HG03108 (cell line): Measurements from ENCODE around the gene NECTIN4.

ENCODE experiments used
- ATAC-seq: cut with Tn5 transposase; IDR thresholded peaks from one replicate; pipeline ENCODE4 v1.9.1; 2021; ENCODE audit warnings: moderate library complexity; ENCODE audit not compliant: unreplicated experiment

Gene NECTIN4

GRCh38 chr1:161083748-161084596 is 5.4 kb downstream of the NECTIN4 start:
- no peak for ATAC-seq

GRCh38 chr1:161082996-161083747 is 6.2 kb downstream of the NECTIN4 start:
- ATAC-seq = no peak

- no peak for ATAC-seq
Measured at GRCh38 chr1:161082483-161082882, 6.9 kb downstream of the NECTIN4 start.

- ATAC-seq = no peak
Measured at GRCh38 chr1:161081519-161081918, 7.8 kb downstream of the NECTIN4 start.

GRCh38 chr1:161080441-161081405 is 8.6 kb downstream of the NECTIN4 start:
- ATAC-seq = no peak

GRCh38 chr1:161079436-161080110 is 9.8 kb downstream of the NECTIN4 start:
- ATAC-seq = no peak

- no peak for ATAC-seq
Measured at GRCh38 chr1:161077426-161077825, 11.9 kb downstream of the NECTIN4 start.

- ATAC-seq = no peak
Measured at GRCh38 chr1:161076410-161076809, 12.9 kb downstream of the NECTIN4 start.

GRCh38 chr1:161074676-161075368 is 14.5 kb downstream of the NECTIN4 start:
- no peak for ATAC-seq

- no peak for ATAC-seq
Measured at GRCh38 chr1:161073474-161074121, 15.8 kb downstream of the NECTIN4 start.

- ATAC-seq = no peak
Measured at GRCh38 chr1:161072751-161073449, 16.5 kb downstream of the NECTIN4 start.

- ATAC-seq = no peak
Measured at GRCh38 chr1:161071886-161072371, 17.4 kb downstream of the NECTIN4 start.

- no peak for ATAC-seq
Measured at GRCh38 chr1:161070761-161071160, 18.6 kb downstream of the NECTIN4 start.

- peak; percentile 81 for ATAC-seq
Measured at GRCh38 chr1:161069731-161070270, 19.6 kb downstream of the NECTIN4 start, which contains the start of gene ARHGAP30. TSS of gene ARHGAP30 (minus strand) at chr1:161069891. CDS start at chr1:161069624, 267 bp downstream.

GRCh38 chr1:161069241-161069640 is 20.1 kb downstream of the NECTIN4 start:
- ATAC-seq = no peak

GRCh38 chr1:161068306-161069234 is 20.8 kb downstream of the NECTIN4 start:
- ATAC-seq = peak; percentile 62

GRCh38 chr1:161066694-161067093 is 22.7 kb downstream of the NECTIN4 start:
- no peak for ATAC-seq
